Stimulated activated CD8-positive, alpha-beta memory T cell treated with anti-CD3 and anti-CD28 coated beads, Interleukin-4, amount 100 ng/mL, for 4 hours (primary cell): Measurements from ENCODE around the gene KCNN3.

Source experiments
- DNase-seq, 2 donors: peaks; one replicate each; pipeline ENCODE4 v3.0.0-alpha.2; 2020; ENCODE audit warnings: low read depth in 2 of 2, low spot score in 1 of 2

The KCNN3 gene

GRCh38 chr1:154819628-154820590 lies 50.2 kb downstream of the KCNN3 start:
- no peak for DNase-seq

GRCh38 chr1:154818911-154819310 lies 51.2 kb downstream of the KCNN3 start:
- DNase-seq = no peak

- no peak for DNase-seq
Measured at GRCh38 chr1:154816937-154817336, 53.1 kb downstream of the KCNN3 start.

GRCh38 chr1:154816369-154816768 lies 53.7 kb downstream of the KCNN3 start:
- DNase-seq = no peak

GRCh38 chr1:154813846-154814505 lies 56.1 kb downstream of the KCNN3 start:
- no peak for DNase-seq

GRCh38 chr1:154813300-154813816 lies 56.7 kb downstream of the KCNN3 start:
- DNase-seq = no peak

- no peak for DNase-seq
Measured at GRCh38 chr1:154812877-154813276, 57.2 kb downstream of the KCNN3 start.

- no peak for DNase-seq
Measured at GRCh38 chr1:154810571-154810970, 59.5 kb downstream of the KCNN3 start.

- no peak for DNase-seq
Measured at GRCh38 chr1:154809436-154810413, 60.4 kb downstream of the KCNN3 start.

- no peak for DNase-seq
Measured at GRCh38 chr1:154808909-154809262, 61.2 kb downstream of the KCNN3 start.

- no peak for DNase-seq
Measured at GRCh38 chr1:154808261-154808908, 61.7 kb downstream of the KCNN3 start.

GRCh38 chr1:154807048-154807591 lies 63.0 kb downstream of the KCNN3 start:
- DNase-seq = no peak

GRCh38 chr1:154806333-154806732 lies 63.7 kb downstream of the KCNN3 start:
- DNase-seq = no peak

- DNase-seq = no peak
Measured at GRCh38 chr1:154802982-154803920, 66.8 kb downstream of the KCNN3 start.

- no peak for DNase-seq
Measured at GRCh38 chr1:154802336-154802969, 67.6 kb downstream of the KCNN3 start.

- no peak for DNase-seq
Measured at GRCh38 chr1:154801234-154802011, 68.7 kb downstream of the KCNN3 start.

GRCh38 chr1:154799188-154799587 lies 70.9 kb downstream of the KCNN3 start:
- no peak for DNase-seq

GRCh38 chr1:154798645-154799044 lies 71.4 kb downstream of the KCNN3 start:
- DNase-seq = no peak
